ENCODE measurements around the gene CARMIL3.

CARMIL3 gene

DNA sequence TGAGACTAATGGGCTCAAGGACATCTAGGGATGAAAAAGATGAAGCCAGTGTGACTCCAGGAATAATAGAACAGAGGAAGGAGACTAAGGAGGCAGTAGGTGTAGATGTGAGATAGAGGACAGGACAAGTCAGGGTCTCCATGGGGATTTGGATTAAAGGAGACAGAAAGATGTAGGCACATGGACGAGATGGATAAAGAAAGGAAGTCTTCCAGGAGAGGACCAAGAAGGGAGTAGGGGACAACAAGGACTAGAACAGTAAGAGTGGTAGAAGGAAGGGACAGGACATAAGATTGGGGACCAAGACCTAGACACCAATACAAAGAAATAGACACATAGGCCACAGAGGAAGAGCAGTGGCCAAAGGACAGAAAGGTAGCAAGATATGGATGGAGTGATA lies 35.2 kb downstream of the CARMIL3 start:
- no peak overlapping the region for H3K9ac ChIP-seq (ENCODE audit: low read length)
- TF ChIP-seq EZH2 (optimal IDR thresholded peaks at IDR 0.05; ENCODE audit: low read depth, low read length) = no peak
- TF ChIP-seq, protein P1, sequence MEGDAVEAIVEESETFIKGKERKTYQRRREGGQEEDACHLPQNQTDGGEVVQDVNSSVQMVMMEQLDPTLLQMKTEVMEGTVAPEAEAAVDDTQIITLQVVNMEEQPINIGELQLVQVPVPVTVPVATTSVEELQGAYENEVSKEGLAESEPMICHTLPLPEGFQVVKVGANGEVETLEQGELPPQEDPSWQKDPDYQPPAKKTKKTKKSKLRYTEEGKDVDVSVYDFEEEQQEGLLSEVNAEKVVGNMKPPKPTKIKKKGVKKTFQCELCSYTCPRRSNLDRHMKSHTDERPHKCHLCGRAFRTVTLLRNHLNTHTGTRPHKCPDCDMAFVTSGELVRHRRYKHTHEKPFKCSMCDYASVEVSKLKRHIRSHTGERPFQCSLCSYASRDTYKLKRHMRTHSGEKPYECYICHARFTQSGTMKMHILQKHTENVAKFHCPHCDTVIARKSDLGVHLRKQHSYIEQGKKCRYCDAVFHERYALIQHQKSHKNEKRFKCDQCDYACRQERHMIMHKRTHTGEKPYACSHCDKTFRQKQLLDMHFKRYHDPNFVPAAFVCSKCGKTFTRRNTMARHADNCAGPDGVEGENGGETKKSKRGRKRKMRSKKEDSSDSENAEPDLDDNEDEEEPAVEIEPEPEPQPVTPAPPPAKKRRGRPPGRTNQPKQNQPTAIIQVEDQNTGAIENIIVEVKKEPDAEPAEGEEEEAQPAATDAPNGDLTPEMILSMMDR (IDR thresholded peaks at IDR 0.05; ENCODE audit: low read length) = no peak
- no peak for TF ChIP-seq EZH2phosphoT487 (IDR thresholded peaks at IDR 0.05; ENCODE audit: low read length)
- no peaks in the 10 kb centered on the region for H3K27me3 ChIP-seq (replicated peaks; ENCODE audit: insufficient read depth, low read length)
- H3K27ac ChIP-seq (ENCODE audit: low read length) = no peak overlapping the region
- no peak overlapping the region for H3K4me3 ChIP-seq (ENCODE audit: low read length)
- H3K4me1 ChIP-seq (ENCODE audit: low read length) = no peaks in the 10 kb centered on the region
- no peak for DNase-seq
- no peaks in the 10 kb centered on the region for H3K9me2 ChIP-seq (replicated peaks; ENCODE audit: insufficient read depth, low read length)
- H3K4me2 ChIP-seq (ENCODE audit: low read depth, low read length) = no peak overlapping the region
- no peaks in the 10 kb centered on the region for H3F3A ChIP-seq (ENCODE audit: insufficient read depth, low read length)
- no peaks in the 10 kb centered on the region for H4K20me1 ChIP-seq (ENCODE audit: insufficient read depth, low read length)
- H3K9me3 ChIP-seq (replicated peaks; ENCODE audit: insufficient read depth, low read length) = no peaks in the 10 kb centered on the region
- H3K36me3 ChIP-seq (replicated peaks; ENCODE audit: insufficient read depth, low read length) = no peaks in the 10 kb centered on the region
- H3K79me2 ChIP-seq (ENCODE audit: low read length) = no peaks in the 10 kb centered on the region
- H2AFZ ChIP-seq (ENCODE audit: low read length) = no peak overlapping the region

DNA sequence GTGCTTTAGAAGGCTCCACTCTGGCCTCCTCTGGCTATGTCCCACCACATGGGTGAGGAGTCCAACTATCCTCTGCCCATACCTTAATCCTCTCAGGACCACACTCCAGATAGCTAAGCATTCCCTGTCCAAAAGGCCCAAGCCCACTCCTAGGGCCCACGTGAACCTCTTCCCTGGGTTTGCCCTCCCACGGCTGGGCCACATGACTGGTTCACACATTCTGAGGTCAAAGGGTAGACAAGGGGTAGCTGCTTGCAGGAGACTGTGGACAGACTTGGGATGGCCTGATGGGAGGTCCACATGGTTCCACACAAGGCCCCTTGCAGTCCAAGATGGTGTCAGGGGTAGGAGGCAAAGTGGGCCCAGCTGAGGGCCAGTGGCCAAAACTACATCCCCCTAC lies 36.3 kb downstream of the CARMIL3 start:
- H3K9me2 ChIP-seq (replicated peaks; ENCODE audit: insufficient read depth, low read length) = no peaks in the 10 kb centered on the region
- no peaks in the 10 kb centered on the region for H3F3A ChIP-seq (ENCODE audit: insufficient read depth, low read length)
- H3K4me2 ChIP-seq (ENCODE audit: low read depth, low read length) = no peak overlapping the region
- H4K20me1 ChIP-seq (ENCODE audit: insufficient read depth, low read length) = no peaks in the 10 kb centered on the region
- no peak overlapping the region for H2AFZ ChIP-seq (ENCODE audit: low read length)
- no peak overlapping the region for H3K27ac ChIP-seq (ENCODE audit: low read length)
- H3K27me3 ChIP-seq (replicated peaks; ENCODE audit: insufficient read depth, low read length) = no peaks in the 10 kb centered on the region
- TF ChIP-seq, protein P1 (IDR thresholded peaks at IDR 0.05; ENCODE audit: low read length) = no peak
- TF ChIP-seq EZH2phosphoT487 (IDR thresholded peaks at IDR 0.05; ENCODE audit: low read length) (no peak), EZH2 (optimal IDR thresholded peaks at IDR 0.05; ENCODE audit: low read depth, low read length) (no peak)
- H3K79me2 ChIP-seq (ENCODE audit: low read length) = no peaks in the 10 kb centered on the region
- H3K36me3 ChIP-seq (replicated peaks; ENCODE audit: insufficient read depth, low read length) = no peaks in the 10 kb centered on the region
- no peaks in the 10 kb centered on the region for H3K4me1 ChIP-seq (ENCODE audit: low read length)
- no peak overlapping the region for H3K9ac ChIP-seq (ENCODE audit: low read length)
- no peak overlapping the region for H3K4me3 ChIP-seq (ENCODE audit: low read length)
- no peaks in the 10 kb centered on the region for H3K9me3 ChIP-seq (replicated peaks; ENCODE audit: insufficient read depth, low read length)
- DNase-seq = no peak

DNA sequence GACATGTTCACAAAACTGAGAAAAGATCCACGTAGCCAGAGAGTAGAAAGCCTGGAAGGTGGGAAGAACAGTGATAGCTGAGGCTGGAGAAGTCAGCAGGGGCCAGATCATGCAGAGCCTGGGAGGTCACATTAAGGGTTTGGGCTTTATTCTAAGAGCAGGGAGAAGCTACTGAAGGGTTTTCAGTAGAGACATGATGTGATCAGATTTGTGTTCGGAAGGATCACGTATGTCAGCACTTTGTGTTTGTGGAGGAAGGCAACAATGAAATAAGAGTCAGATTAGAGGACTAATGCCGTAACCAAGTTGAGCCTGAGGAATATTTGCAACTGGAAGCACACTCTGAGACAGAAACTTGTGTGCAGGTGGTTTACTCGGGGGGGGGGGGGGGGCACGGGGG lies 38.1 kb downstream of the CARMIL3 start:
- no peak overlapping the region for H3K9ac ChIP-seq (ENCODE audit: low read length)
- no peak overlapping the region for H3K4me2 ChIP-seq (ENCODE audit: low read depth, low read length)
- H3K4me1 ChIP-seq (ENCODE audit: low read length) = no peaks in the 10 kb centered on the region
- DNase-seq = no peak
- H3K9me3 ChIP-seq (replicated peaks; ENCODE audit: insufficient read depth, low read length) = no peaks in the 10 kb centered on the region
- H3K36me3 ChIP-seq (replicated peaks; ENCODE audit: insufficient read depth, low read length) = no peaks in the 10 kb centered on the region
- no peaks in the 10 kb centered on the region for H3K9me2 ChIP-seq (replicated peaks; ENCODE audit: insufficient read depth, low read length)
- H3F3A ChIP-seq (ENCODE audit: insufficient read depth, low read length) = no peaks in the 10 kb centered on the region
- H4K20me1 ChIP-seq (ENCODE audit: insufficient read depth, low read length) = no peaks in the 10 kb centered on the region
- H2AFZ ChIP-seq (ENCODE audit: low read length) = no peak overlapping the region
- H3K27me3 ChIP-seq (replicated peaks; ENCODE audit: insufficient read depth, low read length) = no peaks in the 10 kb centered on the region
- peaks cover 2% of the 10 kb centered on the region; the same call in 1 of the 2 replicates for H3K79me2 ChIP-seq (ENCODE audit: low read length)
- no peak for TF ChIP-seq EZH2 (optimal IDR thresholded peaks at IDR 0.05; ENCODE audit: low read depth, low read length)
- TF ChIP-seq EZH2phosphoT487 (IDR thresholded peaks at IDR 0.05; ENCODE audit: low read length) = no peak
- TF ChIP-seq, protein P1 (IDR thresholded peaks at IDR 0.05; ENCODE audit: low read length) = no peak
- no peak overlapping the region for H3K27ac ChIP-seq (ENCODE audit: low read length)
- H3K4me3 ChIP-seq (ENCODE audit: low read length) = no peak overlapping the region
